ENCODE results near the gene ASCC1.
"Not testable (repeated sequence)": the region's sequence is repeated elsewhere in the genome, so short reads cannot be mapped to it uniquely, and the experiment has no call there.

DNA sequence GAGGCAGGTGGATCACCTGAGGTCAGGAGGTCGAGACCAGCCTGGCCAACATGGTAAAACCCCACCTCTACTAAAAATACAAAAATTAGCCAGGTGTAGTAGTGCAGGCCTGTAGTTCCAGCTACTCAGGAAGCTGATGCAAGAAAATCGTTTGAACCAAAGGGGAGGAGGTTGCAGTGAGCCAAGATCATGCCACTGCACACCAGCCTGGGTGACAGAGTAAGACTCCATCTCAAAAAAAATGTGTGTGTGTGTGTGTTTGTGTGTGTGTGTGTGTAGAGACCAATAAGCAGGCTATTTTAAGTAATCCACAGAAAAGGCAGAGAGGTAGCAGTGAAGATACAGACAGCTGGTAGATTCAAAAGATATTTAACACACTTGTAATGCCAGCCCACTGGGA is 7.5 kb downstream of the ASCC1 start:
- TF ChIP-seq, protein P1, sequence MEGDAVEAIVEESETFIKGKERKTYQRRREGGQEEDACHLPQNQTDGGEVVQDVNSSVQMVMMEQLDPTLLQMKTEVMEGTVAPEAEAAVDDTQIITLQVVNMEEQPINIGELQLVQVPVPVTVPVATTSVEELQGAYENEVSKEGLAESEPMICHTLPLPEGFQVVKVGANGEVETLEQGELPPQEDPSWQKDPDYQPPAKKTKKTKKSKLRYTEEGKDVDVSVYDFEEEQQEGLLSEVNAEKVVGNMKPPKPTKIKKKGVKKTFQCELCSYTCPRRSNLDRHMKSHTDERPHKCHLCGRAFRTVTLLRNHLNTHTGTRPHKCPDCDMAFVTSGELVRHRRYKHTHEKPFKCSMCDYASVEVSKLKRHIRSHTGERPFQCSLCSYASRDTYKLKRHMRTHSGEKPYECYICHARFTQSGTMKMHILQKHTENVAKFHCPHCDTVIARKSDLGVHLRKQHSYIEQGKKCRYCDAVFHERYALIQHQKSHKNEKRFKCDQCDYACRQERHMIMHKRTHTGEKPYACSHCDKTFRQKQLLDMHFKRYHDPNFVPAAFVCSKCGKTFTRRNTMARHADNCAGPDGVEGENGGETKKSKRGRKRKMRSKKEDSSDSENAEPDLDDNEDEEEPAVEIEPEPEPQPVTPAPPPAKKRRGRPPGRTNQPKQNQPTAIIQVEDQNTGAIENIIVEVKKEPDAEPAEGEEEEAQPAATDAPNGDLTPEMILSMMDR (IDR thresholded peaks at IDR 0.05; ENCODE audit: insufficient read depth, low read length, poor library complexity, severe bottlenecking): not testable (repeated sequence)
- not testable (repeated sequence) for TF ChIP-seq EZH2phosphoT487 (conservative IDR thresholded peaks at IDR 0.05; ENCODE audit: low read length)

Data from SU-DHL-6 (cell line).